A375 (cell line): ENCODE measurements around the gene BPIFA1. TPM values are rescaled to one million over a fixed set of nuclear protein-coding genes. Genes with fewer than 3 reads are reported as not detected.

Source experiments
- total RNA-seq: library from RNA; depleted of rRNA; stranded (reverse); fragments of >200 nt; shearing (Covaris generic); gene quantifications from 2 replicates; pipeline ENCODE4 v1.2.3, GENCODE V29; 2014; rRNA removed

BPIFA1 gene
- total RNA-seq = not detected in 2 replicates

DNA sequence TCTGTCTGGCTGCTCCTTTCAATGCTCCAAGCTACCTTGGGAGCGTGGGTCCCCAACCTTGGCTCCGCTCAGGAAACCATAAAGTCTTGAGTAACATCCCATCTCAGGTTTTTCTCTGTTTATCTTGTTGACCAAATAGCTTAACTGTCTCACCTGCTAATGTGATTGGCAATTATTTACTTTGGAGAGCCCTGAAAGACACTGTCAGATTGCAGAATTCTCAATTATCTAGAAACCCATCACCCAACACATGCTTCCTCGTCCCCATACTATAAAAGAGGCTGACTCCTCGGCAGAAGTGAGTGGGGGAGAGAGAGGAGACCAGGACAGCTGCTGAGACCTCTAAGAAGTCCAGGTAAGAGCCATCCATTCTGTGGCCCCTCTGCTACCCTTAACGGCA, at the start of gene BPIFA1:
Gene BPIFA1, plus strand, starts transcription at position 301 of the 400 bp plus-strand sequence. CDS start 1,716 bp downstream, outside the sequence.

DNA sequence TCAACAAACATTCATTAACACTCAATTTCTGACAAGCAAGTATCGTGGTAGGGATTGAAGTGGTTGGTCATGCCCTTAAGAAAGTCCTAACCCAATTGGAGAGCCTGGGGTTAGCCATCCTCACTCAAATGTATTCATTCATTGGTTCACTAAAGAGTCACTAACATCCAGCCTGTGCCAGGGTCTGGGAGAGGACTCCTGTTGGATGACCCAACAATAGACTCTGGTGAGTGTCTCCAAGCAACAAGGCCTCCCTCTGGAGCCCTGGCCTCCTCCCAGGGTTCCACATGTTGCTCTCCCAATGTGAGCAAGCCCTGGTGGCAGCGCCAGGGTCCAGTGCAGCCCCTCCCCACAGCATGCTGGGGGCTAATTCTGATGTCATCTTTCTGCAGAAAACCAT, 18.7 kb upstream of the BPIFA1 start, which contains the start of gene BPIFA3:
Gene BPIFA3, plus strand, starts transcription at position 301 of the 400 bp plus-strand sequence. CDS start 185 bp downstream, outside the sequence.

DNA sequence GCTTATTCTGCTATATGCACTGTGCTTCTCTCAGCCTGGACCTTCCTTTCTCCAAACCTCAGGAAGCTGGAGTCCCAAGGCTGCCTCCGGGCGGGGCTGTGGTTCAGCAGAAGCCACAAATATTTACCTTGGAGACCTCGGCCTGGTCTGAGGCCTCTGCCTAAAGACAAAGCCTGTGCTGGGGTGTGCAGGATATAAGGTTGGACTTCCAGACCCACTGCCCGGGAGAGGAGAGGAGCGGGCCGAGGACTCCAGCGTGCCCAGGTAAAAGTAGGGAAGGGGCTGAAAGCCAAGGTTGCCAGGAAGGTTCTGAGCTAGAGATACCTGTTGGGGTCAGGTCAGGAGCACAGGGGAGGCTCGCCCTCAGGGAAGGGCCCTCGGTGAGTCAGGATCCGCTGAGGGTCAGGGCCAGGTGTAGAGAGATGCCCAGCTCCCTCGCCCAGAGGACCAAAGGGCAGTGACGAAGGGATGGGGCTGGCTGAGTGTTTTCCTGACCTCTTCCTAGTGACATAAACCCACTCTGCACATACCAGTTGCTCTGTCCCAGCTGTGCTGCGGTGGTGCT, 47.3 kb downstream of the BPIFA1 start, which contains the start of gene BPIFB1:
Gene BPIFB1, plus strand, starts transcription at position 224 of the 565 bp plus-strand sequence. CDS start 2,860 bp downstream, outside the sequence.

Other genes starting within 250 kb of the BPIFA1 start
- gene SUN5, start 231.6 kb upstream of the BPIFA1 start, total RNA-seq = not detected in 2 replicates
- not detected in 2 replicates for gene BPIFB2, start 228.3 kb upstream of the BPIFA1 start, total RNA-seq
- gene BPIFB6, start 204.3 kb upstream of the BPIFA1 start, total RNA-seq = not detected in 2 replicates
- not detected in 2 replicates for gene BPIFB3, start 182.1 kb upstream of the BPIFA1 start, total RNA-seq
- gene BPIFB4, start 156.4 kb upstream of the BPIFA1 start, total RNA-seq = not detected in 2 replicates
- gene BPIFA2, start 67.8 kb upstream of the BPIFA1 start, total RNA-seq = not detected in 2 replicates
- not detected in 2 replicates for gene BPIFA3, start 18.6 kb upstream of the BPIFA1 start, total RNA-seq
- gene BPIFB1, start 47.2 kb downstream of the BPIFA1 start, total RNA-seq = 0.24 and 0.30 TPM in 2 replicates
- 27.2 TPM in 2 replicates for gene CDK5RAP1, start 165.5 kb downstream of the BPIFA1 start, total RNA-seq
- 11.2 and 12.4 TPM in 2 replicates for gene SNTA1, start 207.8 kb downstream of the BPIFA1 start, total RNA-seq